Keratinocyte (primary cell): Measurements from ENCODE around the gene RPL13. TPM values are rescaled to one million over a fixed set of nuclear protein-coding genes. Genes with fewer than 3 reads are reported as not detected.

Experiments used
- DNase-seq: peaks from one replicate; pipeline ENCODE4 v3.0.0-alpha.2; 2011; ENCODE audit warnings: low read depth, missing footprints, low spot score
- FAIRE-seq: peaks from 2 replicates; lab custom pipeline; 2011; peaks lifted over from hg19 to GRCh38; lab: Jason Lieb, UNC
- H2AFZ ChIP-seq: 2 replicates; pipeline ENCODE4 v1.6.0; 2012; ENCODE audit warnings: low read length, control low read depth, inconsistent platforms; ENCODE audit not compliant: control insufficient read depth
- H3K27ac ChIP-seq: 2 replicates; pipeline ENCODE4 v1.5.1; 2011; ENCODE audit warnings: low read length; ENCODE audit not compliant: control insufficient read depth, insufficient read depth
- H3K27me3 ChIP-seq: 3 replicates; pipeline ENCODE4 v1.6.0; 2011; ENCODE audit warnings: low read length; ENCODE audit not compliant: control insufficient read depth, insufficient read depth; ENCODE audit errors: extremely low read depth
- H3K36me3 ChIP-seq, 2 experiments: 2 replicates in 1 of 2; 3 replicates in 1 of 2; pipeline ENCODE4 v1.5.1; 2011; ENCODE audit warnings: low read length in 2 of 2, mild to moderate bottlenecking in 1 of 2; ENCODE audit not compliant: control insufficient read depth in 2 of 2, insufficient read depth in 2 of 2; ENCODE audit errors: extremely low read depth in 1 of 2
- H3K4me1 ChIP-seq: 3 replicates; pipeline ENCODE4 v1.5.1; 2011; ENCODE audit warnings: low read length; ENCODE audit not compliant: control insufficient read depth, insufficient read depth; ENCODE audit errors: extremely low read depth
- H3K4me2 ChIP-seq: 3 replicates; pipeline ENCODE4 v1.6.0; 2011; ENCODE audit warnings: low read depth, low read length; ENCODE audit not compliant: control insufficient read depth, insufficient read depth; ENCODE audit errors: extremely low read depth
- H3K4me3 ChIP-seq, 3 experiments: fragments of 200-600 bp in 1 of 3; sonication (generic) in 1 of 3; 2 replicates in 2 of 3; 3 replicates in 1 of 3; pipeline ENCODE4 v1.5.1; 2011 to 2016; ENCODE audit warnings: low read length in 3 of 3, mild to moderate bottlenecking in 3 of 3, control low read depth in 2 of 3, inconsistent platforms in 1 of 3, low read depth in 1 of 3, mixed read lengths in 1 of 3, mixed run types in 1 of 3, moderate library complexity in 1 of 3; ENCODE audit not compliant: control insufficient read depth in 2 of 3, insufficient read depth in 2 of 3; ENCODE audit errors: extremely low read depth in 1 of 3
- H3K79me2 ChIP-seq: 2 replicates; pipeline ENCODE4 v1.6.0; 2012; ENCODE audit warnings: low read length; ENCODE audit not compliant: control insufficient read depth, insufficient read depth
- H3K9ac ChIP-seq: 3 replicates; pipeline ENCODE4 v1.6.0; 2011; ENCODE audit warnings: low read length; ENCODE audit not compliant: control insufficient read depth, insufficient read depth; ENCODE audit errors: extremely low read depth
- H3K9me1 ChIP-seq: 3 replicates; pipeline ENCODE4 v1.6.0; 2011; ENCODE audit warnings: low read length; ENCODE audit not compliant: control insufficient read depth, insufficient read depth; ENCODE audit errors: extremely low read depth
- H3K9me3 ChIP-seq: 2 replicates; pipeline ENCODE4 v1.5.1; 2012; ENCODE audit warnings: low read depth, low read length; ENCODE audit not compliant: control insufficient read depth
- H4K20me1 ChIP-seq: 3 replicates; pipeline ENCODE4 v1.6.0; 2011; ENCODE audit warnings: low read length; ENCODE audit not compliant: control insufficient read depth, insufficient read depth; ENCODE audit errors: extremely low read depth
- CTCF ChIP-seq, 3 experiments: IDR thresholded peaks in 1 of 3; conservative IDR thresholded peaks in 1 of 3; optimal IDR thresholded peaks in 1 of 3; 2 replicates in 2 of 3; 3 replicates in 1 of 3; pipeline versions ENCODE3 to v1.5.1; 2011; ENCODE audit warnings: low read length in 3 of 3, mild to moderate bottlenecking in 3 of 3, moderate library complexity in 2 of 3, control low read depth in 1 of 3, inconsistent platforms in 1 of 3; ENCODE audit not compliant: insufficient read depth in 2 of 3; ENCODE audit errors: extremely low read depth in 1 of 3
- EZH2 ChIP-seq: IDR thresholded peaks from one replicate; pipeline ENCODE4 v1.6.1; 2012; ENCODE audit warnings: inconsistent platforms, mild to moderate bottlenecking, low read length, moderate library complexity
- dilution Hi-C: fragments of 300-500 bp; cut with MboI; formaldehyde crosslinking; loops from one replicate; pipeline ENCODE4 v1.7.0; 2020; ENCODE audit warnings: low sequenced_read_pairs; ENCODE audit not compliant: extremely low pct_ligation_motif_present
- polyA plus RNA-seq, 5 experiments: library from polyadenylated mRNA; depleted of rRNA in 3 of 5; stranded (reverse) in 3 of 5; stranded (forward) in 1 of 5; unstranded in 1 of 5; fragments of >200 nt; gene quantifications; 1 replicate in 1 of 5; 2 replicates in 3 of 5; 3 replicates in 1 of 5; pipeline versions ENCODE4 v1.2.1 to v1.2.3, GENCODE V29; 2011 to 2012; ENCODE audit warnings: missing spikeins in 2 of 5, low read depth in 1 of 5, low replicate concordance in 1 of 5

RPL13 gene
- polyA plus RNA-seq, 1 donor (not counting 4 experiments of a cell fraction or from before 2014, with no cell fraction given), result 2,095 TPM

DNA sequence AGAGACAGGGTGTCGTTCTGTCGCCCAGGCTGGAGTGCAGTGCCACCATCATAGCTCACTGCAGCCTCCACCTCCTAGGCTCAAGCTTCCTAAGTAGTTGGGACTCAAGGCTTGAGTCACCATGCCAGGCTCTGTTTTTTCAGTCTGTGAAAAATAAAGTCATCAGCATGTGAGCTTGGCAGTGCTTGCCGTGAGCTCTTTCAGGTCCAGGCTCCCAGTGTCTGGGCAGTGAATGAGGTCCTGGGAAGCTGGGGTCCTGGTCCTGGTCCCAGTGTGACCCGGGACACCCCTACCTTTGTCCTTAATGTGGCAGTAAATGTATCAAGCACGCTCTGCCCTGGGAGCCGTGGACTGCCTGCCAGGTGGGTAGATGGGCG, 22.9 kb upstream of the RPL13 start:
- no peak for DNase-seq
- Histone ChIP-seq H3K9me3 (no peaks in the 10 kb centered on the region), H3K27me3 (no peaks in the 10 kb centered on the region), H3K36me3 (peaks cover 33% of the 10 kb centered on the region in 2 experiments), H3K4me1 (no peaks in the 10 kb centered on the region), H3K79me2 (peaks cover 18% of the 10 kb centered on the region), H3K9ac (no peak overlapping the region), H3K4me3 (no peak overlapping the region), H3K4me2 (no peak overlapping the region), H4K20me1 (no peaks in the 10 kb centered on the region), H2AFZ (no peak overlapping the region), H3K27ac (no peak overlapping the region), H3K9me1 (no peaks in the 10 kb centered on the region)
- no peak for TF ChIP-seq CTCF (optimal IDR thresholded peaks at IDR 0.05 in 1 of 3, IDR thresholded peaks at IDR 0.05 in 1 of 3, conservative IDR thresholded peaks at IDR 0.05 in 1 of 3; ENCODE audit: extremely low read depth in 1 of 3, insufficient read depth in 2 of 3, low read length in 3 of 3)
- no peak for TF ChIP-seq EZH2
- dilution Hi-C loops, result no loop called here
- no peak for FAIRE-seq

DNA sequence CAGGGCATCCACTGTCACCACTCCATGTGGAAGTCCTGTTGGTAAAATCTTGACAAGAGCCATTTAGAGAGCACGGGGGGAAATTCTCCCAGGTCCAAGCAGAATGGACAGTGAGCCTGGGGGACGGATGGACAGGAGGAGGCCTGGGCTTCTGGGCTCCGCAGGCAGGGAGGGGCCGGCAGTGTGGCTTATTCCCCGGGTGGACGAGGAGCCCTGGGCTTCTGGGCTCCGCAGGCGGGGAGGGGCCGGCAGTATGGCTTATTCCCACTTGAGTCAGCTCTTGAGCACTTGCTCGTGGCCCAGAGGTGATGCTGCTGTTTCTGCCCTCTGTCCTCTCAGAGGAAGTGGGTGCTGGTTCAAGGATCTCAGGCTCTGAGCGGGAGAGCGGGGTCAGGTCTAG, 22.2 kb upstream of the RPL13 start:
- Histone ChIP-seq H2AFZ (no peak overlapping the region), H3K4me2 (no peak overlapping the region), H3K4me3 (no peak overlapping the region), H4K20me1 (no peaks in the 10 kb centered on the region), H3K36me3 (peaks cover 32% of the 10 kb centered on the region in 2 experiments), H3K9me1 (no peaks in the 10 kb centered on the region), H3K27me3 (no peaks in the 10 kb centered on the region), H3K79me2 (peaks cover 18% of the 10 kb centered on the region), H3K27ac (no peak overlapping the region), H3K4me1 (no peaks in the 10 kb centered on the region), H3K9me3 (no peaks in the 10 kb centered on the region), H3K9ac (no peak overlapping the region)
- no peak for TF ChIP-seq CTCF (optimal IDR thresholded peaks at IDR 0.05 in 1 of 3, IDR thresholded peaks at IDR 0.05 in 1 of 3, conservative IDR thresholded peaks at IDR 0.05 in 1 of 3; ENCODE audit: extremely low read depth in 1 of 3, insufficient read depth in 2 of 3, low read length in 3 of 3)
- TF ChIP-seq EZH2, result no peak
- FAIRE-seq (no peak), DNase-seq (no peak)
- dilution Hi-C loops, result no loop called here
